Spleen (tissue), 11 donors: ENCODE results near the gene SMPDL3A. TPM values are rescaled to one million over a fixed set of nuclear protein-coding genes. Genes with fewer than 3 reads are reported as not detected.

Experiments used
- DNase-seq: peaks from one replicate; pipeline ENCODE4 v3.0.0-alpha.2; 2020
- H3K27ac ChIP-seq, 8 donors: fragments of 200-600 bp; sonication (generic) in 7 of 8; 1 replicate in 4 of 8; 2 replicates in 4 of 8; pipeline versions ENCODE4 v1.5.0 to v1.8.0; 2016 to 2021; ENCODE audit warnings: inconsistent platforms in 4 of 8, mild to moderate bottlenecking in 4 of 8, moderate library complexity in 1 of 8
- H3K27me3 ChIP-seq, 7 donors: fragments of 200-600 bp; sonication (generic) in 6 of 7; replicated peaks in 1 of 7; 1 replicate in 4 of 7; 2 replicates in 3 of 7; pipeline versions ENCODE4 v1.5.0 to v1.8.0; 2016 to 2021; ENCODE audit warnings: inconsistent platforms in 3 of 7, mild to moderate bottlenecking in 1 of 7
- H3K36me3 ChIP-seq, 6 donors: fragments of 200-600 bp; sonication (generic) in 5 of 6; 1 replicate in 4 of 6; 2 replicates in 2 of 6; pipeline versions ENCODE4 v1.5.0 to v1.8.0; 2016 to 2021; ENCODE audit warnings: inconsistent platforms in 2 of 6
- H3K4me1 ChIP-seq, 6 donors: fragments of 200-600 bp; sonication (generic) in 5 of 6; 1 replicate in 3 of 6; 2 replicates in 3 of 6; pipeline versions ENCODE4 v1.5.0 to v1.8.0; 2016 to 2021; ENCODE audit warnings: inconsistent platforms in 3 of 6
- H3K4me3 ChIP-seq, 8 donors: fragments of 200-600 bp; sonication (generic) in 7 of 8; 1 replicate in 4 of 8; 2 replicates in 4 of 8; pipeline versions ENCODE4 v1.5.0 to v1.8.0; 2016 to 2021; ENCODE audit warnings: inconsistent platforms in 4 of 8, mild to moderate bottlenecking in 4 of 8, moderate library complexity in 2 of 8
- H3K9me3 ChIP-seq, 8 donors: fragments of 200-600 bp; sonication (generic) in 7 of 8; 1 replicate in 4 of 8; 2 replicates in 4 of 8; pipeline versions ENCODE4 v1.5.0 to v1.8.0; 2016 to 2021; ENCODE audit warnings: inconsistent platforms in 4 of 8
- POLR2A ChIP-seq, 3 donors: fragments of 450-650 bp; IDR thresholded peaks; one replicate each; pipeline ENCODE4 v1.5.1; 2017; ENCODE audit warnings: antibody characterized with exemption in 3 of 3, mild to moderate bottlenecking in 1 of 3
- POLR2AphosphoS5 ChIP-seq, 3 donors: sonication (generic); formaldehyde crosslinking; IDR thresholded peaks; one replicate each; pipeline ENCODE4 v1.5.1; 2017; ENCODE audit warnings: antibody characterized with exemption in 3 of 3
- WGBS, 5 donors: extraction: QIAGEN DNeasy Blood & Tissue Kit in 3 of 5; methylation state at CpG; one replicate each; pipeline versions ENCODE4 v1.1.5 to v1.1.7; 2013 to 2018; 5-methylcytosine and 5-hydroxymethylcytosine counted together
- intact Hi-C: fragments of 100-400 bp; cut with DNase I; formaldehyde crosslinking; loops from one replicate; pipeline ENCODE4 v1.15.0; 2023; ENCODE audit warnings: low total_unique reads
- polyA plus RNA-seq, 3 donors: library from polyadenylated mRNA; stranded (reverse); fragments of 200-250 nt; gene quantifications; one replicate each; pipeline ENCODE4 v1.2.1, GENCODE V29; 2013
- total RNA-seq, 7 donors: library from RNA; depleted of rRNA in 3 of 7; stranded (reverse); fragments of >200 nt in 3 of 7; fragmentation: NEBNext Ultra II Directional in 4 of 7; extraction: Animal tissue kit (Norgen Biotek cat#: 25700) in 4 of 7; gene quantifications; one replicate each; pipeline versions ENCODE4 v1.1.0 to v1.2.1, GENCODE V29; 2016 to 2021
- TF ChIP-seq, protein P1 (sequence below), 11 experiments: fragments of 200-600 bp in 7 of 11; fragments of 450-650 bp in 4 of 11; sonication (generic) in 4 of 11; IDR thresholded peaks in 8 of 11; conservative IDR thresholded peaks in 3 of 11; 1 replicate in 7 of 11; 2 replicates in 4 of 11; pipeline versions ENCODE4 v1.4.0 to v1.8.0; 2016 to 2021; ENCODE audit warnings: antibody characterized with exemption in 11 of 11, inconsistent platforms in 4 of 11, mild to moderate bottlenecking in 1 of 11
- donor health status: healthy with polysubstance abuse.
- donor health status: DM: no; HTN: no; CAD: no; lungs with moderate emphysema.
- donor health status: DM: no; HTN: no; CAD: no.
- donor health status: Bipolar disorder and iron deficiency.
- donor health status: healthy.
- donor health status: DM: no; HTN: no; CAD: no.
- donor health status: DM: yes; HTN: yes; CAD: no.

SMPDL3A gene
- total and polyA plus RNA-seq, 10 donors: 7.2 to 64.8 (median 34.1) TPM

DNA sequence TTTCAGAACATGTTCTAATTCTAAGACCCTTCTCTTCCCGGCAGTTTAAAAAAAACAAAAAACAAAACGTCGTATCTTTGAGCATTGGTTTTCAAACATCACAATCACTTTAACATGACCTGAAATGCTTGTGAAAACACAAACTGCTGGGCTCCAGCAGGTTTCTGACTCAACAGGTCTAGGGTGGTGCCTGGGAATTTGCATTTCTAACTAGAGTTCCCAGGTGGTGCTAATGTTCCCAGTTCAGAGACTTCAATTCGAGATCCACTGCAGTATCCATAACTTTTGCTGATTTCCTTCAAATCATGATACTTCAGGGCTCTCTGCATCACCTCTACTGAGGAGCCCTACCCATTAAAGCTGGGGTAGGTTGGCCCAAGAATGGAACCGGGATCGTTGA lies 850 bp upstream of the SMPDL3A start:
- intact Hi-C loops: no loop called here
- peak overlapping the region in 6 of 8 donors; percentile 88 to 94 (median 92) for H3K27ac ChIP-seq

DNA sequence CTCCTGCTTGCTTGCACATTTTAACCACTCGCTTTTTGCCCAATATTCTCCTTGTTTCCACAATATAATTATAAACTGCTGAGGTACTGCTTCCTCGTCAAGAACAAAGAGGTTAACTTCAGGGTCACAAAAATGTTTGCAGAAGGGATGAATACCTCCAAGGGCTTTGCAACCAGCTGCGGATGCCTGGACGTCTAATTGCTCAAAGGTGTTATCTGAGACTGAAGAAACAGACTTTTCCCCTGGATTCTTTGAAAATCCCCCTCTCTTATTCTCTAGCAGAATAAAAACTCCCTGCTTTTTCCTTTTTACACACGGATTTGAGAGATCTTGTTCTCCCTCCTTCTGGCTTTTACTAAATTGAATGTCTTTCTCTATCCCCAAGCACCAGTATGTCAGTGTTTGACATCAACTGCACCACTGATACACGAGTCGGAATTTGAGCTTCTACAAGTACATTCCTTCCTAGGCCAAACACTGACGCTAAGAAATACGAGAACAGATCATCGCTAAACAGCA lies 336 bp upstream of the SMPDL3A start:
- DNase-seq: no peak
- H3K9me3 ChIP-seq: no peaks in the 10 kb centered on the region
- peak overlapping the region; percentile 41 to 76 (median 64) for H3K4me3 ChIP-seq
- intact Hi-C loops: no loop called here
- 13 to 19% (median 17%) methylated on average over 10 of the region's 10 CpGs for WGBS, 5 donors
- H3K36me3 ChIP-seq: no peaks in the 10 kb centered on the region
- peaks cover 7 to 35% (median 24%) of the 10 kb centered on the region in 6 donors for H3K4me1 ChIP-seq
- peak overlapping the region; percentile 81 to 94 (median 92) for H3K27ac ChIP-seq
- H3K27me3 ChIP-seq: peaks cover 0 to 47% (median 7%) of the 10 kb centered on the region in 7 donors
- TF ChIP-seq, protein P1, sequence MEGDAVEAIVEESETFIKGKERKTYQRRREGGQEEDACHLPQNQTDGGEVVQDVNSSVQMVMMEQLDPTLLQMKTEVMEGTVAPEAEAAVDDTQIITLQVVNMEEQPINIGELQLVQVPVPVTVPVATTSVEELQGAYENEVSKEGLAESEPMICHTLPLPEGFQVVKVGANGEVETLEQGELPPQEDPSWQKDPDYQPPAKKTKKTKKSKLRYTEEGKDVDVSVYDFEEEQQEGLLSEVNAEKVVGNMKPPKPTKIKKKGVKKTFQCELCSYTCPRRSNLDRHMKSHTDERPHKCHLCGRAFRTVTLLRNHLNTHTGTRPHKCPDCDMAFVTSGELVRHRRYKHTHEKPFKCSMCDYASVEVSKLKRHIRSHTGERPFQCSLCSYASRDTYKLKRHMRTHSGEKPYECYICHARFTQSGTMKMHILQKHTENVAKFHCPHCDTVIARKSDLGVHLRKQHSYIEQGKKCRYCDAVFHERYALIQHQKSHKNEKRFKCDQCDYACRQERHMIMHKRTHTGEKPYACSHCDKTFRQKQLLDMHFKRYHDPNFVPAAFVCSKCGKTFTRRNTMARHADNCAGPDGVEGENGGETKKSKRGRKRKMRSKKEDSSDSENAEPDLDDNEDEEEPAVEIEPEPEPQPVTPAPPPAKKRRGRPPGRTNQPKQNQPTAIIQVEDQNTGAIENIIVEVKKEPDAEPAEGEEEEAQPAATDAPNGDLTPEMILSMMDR (IDR thresholded peaks at IDR 0.05 in 8 of 11, conservative IDR thresholded peaks at IDR 0.05 in 3 of 11): no peak

More for the DNA sequence above, 850 bp upstream of the SMPDL3A start:
- TF ChIP-seq POLR2AphosphoS5 (IDR thresholded peaks at IDR 0.05) (no peak), POLR2A (IDR thresholded peaks at IDR 0.05) (no peak)
- TF ChIP-seq, protein P1 (IDR thresholded peaks at IDR 0.05 in 8 of 11, conservative IDR thresholded peaks at IDR 0.05 in 3 of 11): no peak
- peaks cover 7 to 35% (median 24%) of the 10 kb centered on the region in 6 donors for H3K4me1 ChIP-seq
- H3K27me3 ChIP-seq: peaks cover 0 to 47% (median 7%) of the 10 kb centered on the region in 7 donors
- H3K36me3 ChIP-seq: no peaks in the 10 kb centered on the region
- no peak for DNase-seq
- 44 to 59% (median 50%) methylated on average over 6 of the region's 6 CpGs for WGBS, 5 donors
- peak overlapping the region in 1 of 8 donors; percentile 76 for H3K4me3 ChIP-seq
- no peaks in the 10 kb centered on the region for H3K9me3 ChIP-seq

GRCh38 chr6:122790028-122790422 lies 967 bp downstream of the SMPDL3A start:
- peaks cover 7 to 35% (median 24%) of the 10 kb centered on the region in 6 donors for H3K4me1 ChIP-seq
- H3K9me3 ChIP-seq: no peaks in the 10 kb centered on the region
- peak overlapping the region; percentile 41 to 76 (median 64) for H3K4me3 ChIP-seq
- H3K27me3 ChIP-seq: peaks cover 0 to 47% (median 7%) of the 10 kb centered on the region in 7 donors
- peak overlapping the region; percentile 81 to 94 (median 92) for H3K27ac ChIP-seq
- no peaks in the 10 kb centered on the region for H3K36me3 ChIP-seq
- no peak for TF ChIP-seq POLR2AphosphoS5 (IDR thresholded peaks at IDR 0.05)
- TF ChIP-seq POLR2A (IDR thresholded peaks at IDR 0.05): no peak
- TF ChIP-seq, protein P1 (IDR thresholded peaks at IDR 0.05 in 8 of 11, conservative IDR thresholded peaks at IDR 0.05 in 3 of 11): no peak
- intact Hi-C loops: no loop called here
- no peak for DNase-seq
- 2 to 4% (median 3%) methylated on average over 14 of the region's 14 CpGs for WGBS, 5 donors

- no peak for DNase-seq
- H3K9me3 ChIP-seq: no peaks in the 10 kb centered on the region
- H3K27me3 ChIP-seq: peaks cover 0 to 41% (median 7%) of the 10 kb centered on the region in 7 donors
- peaks cover 7 to 35% (median 24%) of the 10 kb centered on the region in 6 donors for H3K4me1 ChIP-seq
- 44 to 53% (median 47%) methylated on average over 14 of the region's 14 CpGs for WGBS, 5 donors
- no peaks in the 10 kb centered on the region for H3K36me3 ChIP-seq
- peak overlapping the region; percentile 23 to 94 (median 92) for H3K27ac ChIP-seq
- TF ChIP-seq POLR2AphosphoS5 (IDR thresholded peaks at IDR 0.05) (peak in 1 of 3 donors; percentile 83), POLR2A (IDR thresholded peaks at IDR 0.05) (no peak)
- H3K4me3 ChIP-seq: peak overlapping the region in 7 of 8 donors; percentile 41 to 76 (median 64)
- intact Hi-C loops: no loop called here
These were observed 1.6 kb downstream of the SMPDL3A start for GRCh38 chr6:122790423-122791309.
